HepG2 (cell line): ENCODE data around the gene MRPL58. TPM values are rescaled to one million over a fixed set of nuclear protein-coding genes. Genes with fewer than 3 reads are reported as not detected.

ENCODE experiments used
- ATAC-seq: fragments of 200-7000 bp; cut with Tn5 transposase; 3 replicates; pipeline ENCODE4 v1.9.1; 2020; ENCODE audit warnings: mild to moderate bottlenecking, moderate library complexity
- BruUV-seq: library from RNA; stranded (reverse); fragments of 400-500 nt; replicated peaks from 2 replicates; lab custom pipeline; 2021; lab: Mats Ljungman, UMichigan
- CTCF ChIA-PET: fragments of 300-600 bp; formaldehyde crosslinking; extraction: SDS; loops from one replicate; lab custom pipeline; 2021; ENCODE audit warnings: low total read pairs, inconsistent platforms, low intra/inter-chr PET ratio; lab: Yijun Ruan, JAX
- POLR2A ChIA-PET: fragments of 350-600 bp; sonication (Branson Sonifier 250); formaldehyde crosslinking; loops from one replicate; lab custom pipeline; 2020; ENCODE audit warnings: antibody characterized with exemption, inconsistent platforms; lab: Yijun Ruan, JAX
- DNase-seq: peaks from one replicate; pipeline ENCODE4 v3.0.0-alpha.2; 2015; ENCODE audit warnings: low spot score
- FAIRE-seq: peaks from 3 replicates; lab custom pipeline; 2011; peaks lifted over from hg19 to GRCh38; lab: Jason Lieb, UNC
- H2AFZ ChIP-seq: one replicate; pipeline ENCODE4 v1.6.1; 2011; ENCODE audit warnings: low read length, inconsistent platforms
- H3K27ac ChIP-seq: fragments of 300-600 bp; 3 replicates; pipeline ENCODE4 v1.8.0; 2011; ENCODE audit warnings: mixed run types, mild to moderate bottlenecking, mixed read lengths, low read length, inconsistent platforms; ENCODE audit not compliant: insufficient read depth; ENCODE audit errors: extremely low read length
- H3K27me3 ChIP-seq, 2 experiments: fragments of 200-600 bp in 1 of 2; 2 replicates in 1 of 2; 3 replicates in 1 of 2; pipeline versions ENCODE4 v1.6.0 to v1.8.0; 2011; ENCODE audit warnings: low read length in 2 of 2, mild to moderate bottlenecking in 2 of 2, moderate library complexity in 2 of 2, inconsistent platforms in 1 of 2; ENCODE audit not compliant: insufficient read depth in 2 of 2, control insufficient read depth in 1 of 2
- H3K36me3 ChIP-seq, 2 experiments: fragments of 200-600 bp in 1 of 2; replicated peaks in 1 of 2; 2 replicates in 1 of 2; 3 replicates in 1 of 2; pipeline versions ENCODE4 v1.5.1 to v1.8.0; 2011; ENCODE audit warnings: low read length in 2 of 2, inconsistent platforms in 1 of 2; ENCODE audit not compliant: insufficient read depth in 2 of 2, control insufficient read depth in 1 of 2
- H3K4me1 ChIP-seq: 2 replicates; pipeline ENCODE4 v1.5.1; 2012; ENCODE audit warnings: low read length, inconsistent platforms; ENCODE audit not compliant: insufficient read depth
- H3K4me2 ChIP-seq: 2 replicates; pipeline ENCODE4 v1.6.0; 2011; ENCODE audit warnings: low read depth, low read length, inconsistent platforms
- H3K4me3 ChIP-seq, 3 experiments: fragments of 200-600 bp in 1 of 3; sonication (generic), shearing (Covaris generic) in 1 of 3; replicated peaks in 1 of 3; 2 replicates each; pipeline ENCODE4 v1.5.1; 2011 to 2016; ENCODE audit warnings: low read length in 3 of 3, inconsistent platforms in 2 of 3, low read depth in 2 of 3, mild to moderate bottlenecking in 2 of 3, control low read depth in 1 of 3, mixed read lengths in 1 of 3; ENCODE audit not compliant: insufficient read depth in 1 of 3
- H3K79me2 ChIP-seq: one replicate; pipeline ENCODE4 v1.6.1; 2011; ENCODE audit warnings: low read length, inconsistent platforms; ENCODE audit not compliant: insufficient read depth
- H3K9ac ChIP-seq: 2 replicates; pipeline ENCODE4 v1.6.0; 2011; ENCODE audit warnings: mild to moderate bottlenecking, low read depth, low read length, inconsistent platforms; ENCODE audit not compliant: insufficient read depth
- H3K9me3 ChIP-seq: 2 replicates; pipeline ENCODE4 v1.5.1; 2012; ENCODE audit warnings: mild to moderate bottlenecking, low read length
- H4K20me1 ChIP-seq: 2 replicates; pipeline ENCODE4 v1.6.0; 2011; ENCODE audit warnings: inconsistent platforms, mild to moderate bottlenecking, low read length, moderate library complexity; ENCODE audit not compliant: insufficient read depth
- AHR ChIP-seq: IDR thresholded peaks from 2 replicates; pipeline ENCODE4 v1.6.1; 2018; ENCODE audit warnings: missing genetic modification reagents, missing compliant biosample characterization
- DNMT1 ChIP-seq: sonication (generic); formaldehyde crosslinking; IDR thresholded peaks from 2 replicates; pipeline ENCODE4 v1.5.1; 2020; ENCODE audit warnings: mild to moderate bottlenecking, missing genetic modification reagents
- FIP1L1 ChIP-seq: fragments of 200-400 bp; formaldehyde crosslinking; IDR thresholded peaks from 2 replicates; pipeline ENCODE4 v1.6.1; 2018; ENCODE audit warnings: low read depth, mild to moderate bottlenecking, low read length, moderate library complexity, borderline replicate concordance; ENCODE audit not compliant: insufficient read depth
- FOXP1 ChIP-seq, 2 experiments: fragments of 450-650 bp in 1 of 2; IDR thresholded peaks; 2 replicates each; pipeline ENCODE4 v1.6.1; 2017 to 2018; ENCODE audit warnings: antibody characterized with exemption in 1 of 2
- KLF16 ChIP-seq, 2 experiments: sonication (generic) in 1 of 2; formaldehyde crosslinking in 1 of 2; IDR thresholded peaks; 2 replicates each; pipeline versions ENCODE4 v1.6.1 to v1.8.0; 2016 to 2023; ENCODE audit warnings: missing genetic modification reagents in 2 of 2, missing compliant biosample characterization in 1 of 2
- MZF1 ChIP-seq: sonication (generic); formaldehyde crosslinking; IDR thresholded peaks from 2 replicates; pipeline ENCODE4 v1.8.1; 2023; ENCODE audit warnings: mild to moderate bottlenecking, missing genetic modification reagents, borderline replicate concordance
- NFIC ChIP-seq: IDR thresholded peaks from 2 replicates; pipeline ENCODE4 v1.6.1; 2012; ENCODE audit warnings: mild to moderate bottlenecking, low read length, inconsistent platforms
- NR2F2 ChIP-seq: IDR thresholded peaks from 2 replicates; pipeline ENCODE4 v1.6.1; 2012; ENCODE audit warnings: low read depth, inconsistent platforms, borderline replicate concordance
- PTBP1 ChIP-seq: fragments of 200-400 bp; formaldehyde crosslinking; IDR thresholded peaks from 2 replicates; pipeline ENCODE4 v1.6.1; 2018; ENCODE audit warnings: low read length, low read depth; ENCODE audit not compliant: poor library complexity, severe bottlenecking
- XBP1 ChIP-seq: sonication (generic); formaldehyde crosslinking; IDR thresholded peaks from 2 replicates; pipeline ENCODE4 v1.5.0; 2020; ENCODE audit warnings: missing genetic modification reagents
- ZBTB37 ChIP-seq: sonication (generic); formaldehyde crosslinking; IDR thresholded peaks from 2 replicates; pipeline ENCODE4 v1.4.0; 2020; ENCODE audit warnings: mild to moderate bottlenecking, missing genetic modification reagents
- ZNF333 ChIP-seq: sonication (generic); formaldehyde crosslinking; IDR thresholded peaks from 2 replicates; pipeline ENCODE4 v1.4.0; 2020; ENCODE audit warnings: mild to moderate bottlenecking, missing genetic modification reagents, borderline replicate concordance
- ZNF530 ChIP-seq: sonication (generic); formaldehyde crosslinking; IDR thresholded peaks from 2 replicates; pipeline ENCODE4 v1.5.0; 2020; ENCODE audit warnings: low read depth, mild to moderate bottlenecking, missing genetic modification reagents
- ZSCAN29 ChIP-seq: sonication (generic); formaldehyde crosslinking; conservative IDR thresholded peaks from 2 replicates; pipeline ENCODE4 v1.4.0; 2020; ENCODE audit warnings: mild to moderate bottlenecking, missing genetic modification reagents
- WGBS: methylation state at CpG from one replicate; pipeline ENCODE4 v1.1.6; 2017; ENCODE audit warnings: low lambda C conversion rate; 5-methylcytosine and 5-hydroxymethylcytosine counted together
- in situ Hi-C: cut with HindIII; loops from 2 replicates; pipeline ENCODE4 v1.10.0; 2017; ENCODE audit warnings: low pct_unique_long_range_greater_than_20kb; ENCODE audit not compliant: extremely low pct_ligation_motif_present
- intact Hi-C: fragments of 100-400 bp; cut with micrococcal nuclease; formaldehyde crosslinking; loops from one replicate; pipeline ENCODE4 v1.10.0; 2022; ENCODE audit not compliant: unreplicated experiment
- polyA plus RNA-seq, 8 experiments: library from polyadenylated mRNA; depleted of rRNA in 3 of 8; stranded (reverse) in 7 of 8; unstranded in 1 of 8; fragments of >200 nt; fragmentation: Illumina TruSeq in 4 of 8; extraction: Trizol in 4 of 8; gene quantifications; 2 replicates each; pipeline versions ENCODE4 v1.2.1 to v1.2.3, GENCODE V29; 2011 to 2016; ENCODE audit warnings: low read depth in 4 of 8, missing spikeins in 1 of 8, mixed read lengths in 1 of 8; ENCODE audit not compliant: insufficient read depth in 1 of 8
- total RNA-seq, 5 experiments: library from RNA; depleted of rRNA; stranded (reverse); fragments of >200 nt; fragmentation: Illumina TruSeq; extraction: Trizol; gene quantifications; 2 replicates each; pipeline ENCODE4 v1.2.3, GENCODE V29; 2016; ENCODE audit warnings: low read depth in 1 of 5
- TF ChIP-seq, protein P1 (sequence below): sonication (generic); formaldehyde crosslinking; IDR thresholded peaks from 2 replicates; pipeline ENCODE4 v1.4.0; 2020; ENCODE audit warnings: low read depth, missing genetic modification reagents
- TF ChIP-seq, protein P2 (sequence below): sonication (generic); formaldehyde crosslinking; IDR thresholded peaks from 2 replicates; pipeline ENCODE4 v1.8.0; 2022; ENCODE audit warnings: mild to moderate bottlenecking, missing genetic modification reagents, borderline replicate concordance
- TF ChIP-seq, protein P3 (sequence below): sonication (generic); formaldehyde crosslinking; IDR thresholded peaks from 2 replicates; pipeline ENCODE4 v1.9.0; 2022; ENCODE audit warnings: low read depth, missing genetic modification reagents

Gene MRPL58
- total and polyA plus RNA-seq, 2 of the 13 experiments (the other 11 are each of a cell fraction or from before 2014, with no cell fraction given) = 44.9 to 68.9 TPM

DNA sequence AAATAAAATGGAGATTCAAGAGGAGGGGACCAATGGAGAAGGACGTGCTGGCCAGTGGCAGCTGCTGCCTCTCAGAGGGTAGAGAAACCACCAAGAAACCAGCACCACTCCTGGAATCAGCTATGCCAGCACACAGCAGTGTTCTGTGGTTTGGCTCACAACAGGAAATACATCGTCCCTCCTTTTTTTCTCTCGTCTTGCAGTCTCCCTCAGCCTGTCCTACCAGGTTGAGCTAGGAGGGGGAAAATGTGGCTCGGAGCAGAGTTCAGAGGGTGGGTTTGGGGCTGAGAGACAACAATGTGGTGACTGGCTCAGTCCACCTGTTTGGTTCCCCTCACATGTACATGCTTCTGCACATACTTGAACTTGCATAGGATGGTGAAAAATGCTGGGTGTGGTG, 55.4 kb downstream of the MRPL58 start:
- DNase-seq = no peak
- Histone ChIP-seq H3K4me2 (no peak overlapping the region), H3K4me3 (no peak overlapping the region), H3K27ac (no peak overlapping the region), H3K36me3 (peaks cover 9 to 18% of the 10 kb centered on the region in 2 experiments), H3K27me3 (no peaks in the 10 kb centered on the region), H3K4me1 (peaks cover 20% of the 10 kb centered on the region), H3K9me3 (no peaks in the 10 kb centered on the region), H3K9ac (no peak overlapping the region), H4K20me1 (no peaks in the 10 kb centered on the region), H3K79me2 (no peaks in the 10 kb centered on the region), H2AFZ (no peak overlapping the region)
- ATAC-seq = peak; percentile 21
- CTCF ChIA-PET = no interaction called here
- POLR2A ChIA-PET = interaction anchor here (0.8 kb wide), 1 partner anchor 46 kb away, joined by 3 read pairs; no protein-coding TSS in a partner anchor
- WGBS = 45% methylated on average over 4 of the region's 4 CpGs
- TF ChIP-seq, protein P1, sequence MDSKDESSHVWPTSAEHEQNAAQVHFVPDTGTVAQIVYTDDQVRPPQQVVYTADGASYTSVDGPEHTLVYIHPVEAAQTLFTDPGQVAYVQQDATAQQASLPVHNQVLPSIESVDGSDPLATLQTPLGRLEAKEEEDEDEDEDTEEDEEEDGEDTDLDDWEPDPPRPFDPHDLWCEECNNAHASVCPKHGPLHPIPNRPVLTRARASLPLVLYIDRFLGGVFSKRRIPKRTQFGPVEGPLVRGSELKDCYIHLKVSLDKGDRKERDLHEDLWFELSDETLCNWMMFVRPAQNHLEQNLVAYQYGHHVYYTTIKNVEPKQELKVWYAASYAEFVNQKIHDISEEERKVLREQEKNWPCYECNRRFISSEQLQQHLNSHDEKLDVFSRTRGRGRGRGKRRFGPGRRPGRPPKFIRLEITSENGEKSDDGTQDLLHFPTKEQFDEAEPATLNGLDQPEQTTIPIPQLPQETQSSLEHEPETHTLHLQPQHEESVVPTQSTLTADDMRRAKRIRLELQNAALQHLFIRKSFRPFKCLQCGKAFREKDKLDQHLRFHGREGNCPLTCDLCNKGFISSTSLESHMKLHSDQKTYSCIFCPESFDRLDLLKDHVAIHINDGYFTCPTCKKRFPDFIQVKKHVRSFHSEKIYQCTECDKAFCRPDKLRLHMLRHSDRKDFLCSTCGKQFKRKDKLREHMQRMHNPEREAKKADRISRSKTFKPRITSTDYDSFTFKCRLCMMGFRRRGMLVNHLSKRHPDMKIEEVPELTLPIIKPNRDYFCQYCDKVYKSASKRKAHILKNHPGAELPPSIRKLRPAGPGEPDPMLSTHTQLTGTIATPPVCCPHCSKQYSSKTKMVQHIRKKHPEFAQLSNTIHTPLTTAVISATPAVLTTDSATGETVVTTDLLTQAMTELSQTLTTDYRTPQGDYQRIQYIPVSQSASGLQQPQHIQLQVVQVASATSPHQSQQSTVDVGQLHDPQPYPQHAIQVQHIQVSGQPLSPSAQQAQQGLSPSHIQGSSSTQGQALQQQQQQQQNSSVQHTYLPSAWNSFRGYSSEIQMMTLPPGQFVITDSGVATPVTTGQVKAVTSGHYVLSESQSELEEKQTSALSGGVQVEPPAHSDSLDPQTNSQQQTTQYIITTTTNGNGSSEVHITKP (CRISPR knock-in tag) = no peak
- no peak for TF ChIP-seq ZSCAN29
- no peak for TF ChIP-seq DNMT1 (CRISPR knock-in tag)
- TF ChIP-seq FIP1L1 = no peak
- no peak for TF ChIP-seq PTBP1
- TF ChIP-seq, protein P2, sequence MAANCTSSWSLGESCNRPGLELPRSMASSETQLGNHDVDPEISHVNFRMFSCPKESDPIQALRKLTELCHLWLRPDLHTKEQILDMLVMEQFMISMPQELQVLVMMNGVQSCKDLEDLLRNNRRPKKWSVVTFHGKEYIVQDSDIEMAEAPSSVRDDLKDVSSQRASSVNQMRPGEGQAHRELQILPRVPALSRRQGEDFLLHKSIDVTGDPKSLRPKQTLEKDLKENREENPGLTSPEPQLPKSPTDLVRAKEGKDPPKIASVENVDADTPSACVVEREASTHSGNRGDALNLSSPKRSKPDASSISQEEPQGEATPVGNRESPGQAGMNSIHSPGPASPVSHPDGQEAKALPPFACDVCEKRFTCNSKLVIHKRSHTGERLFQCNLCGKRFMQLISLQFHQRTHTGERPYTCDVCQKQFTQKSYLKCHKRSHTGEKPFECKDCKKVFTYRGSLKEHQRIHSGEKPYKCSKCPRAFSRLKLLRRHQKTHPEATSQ (CRISPR knock-in tag) = no peak
- TF ChIP-seq NR2F2 = no peak
- TF ChIP-seq ZNF333 (CRISPR knock-in tag) = no peak
- no peak for TF ChIP-seq ZBTB37
- no peak for TF ChIP-seq MZF1 (CRISPR knock-in tag)
- TF ChIP-seq FOXP1 (IDR thresholded peaks at IDR 0.05) = no peak
- TF ChIP-seq FOXP1 (CRISPR knock-in tag; IDR thresholded peaks at IDR 0.05) = no peak
- TF ChIP-seq KLF16 (CRISPR knock-in tag; IDR thresholded peaks at IDR 0.05) = no peak
- TF ChIP-seq, protein P3, sequence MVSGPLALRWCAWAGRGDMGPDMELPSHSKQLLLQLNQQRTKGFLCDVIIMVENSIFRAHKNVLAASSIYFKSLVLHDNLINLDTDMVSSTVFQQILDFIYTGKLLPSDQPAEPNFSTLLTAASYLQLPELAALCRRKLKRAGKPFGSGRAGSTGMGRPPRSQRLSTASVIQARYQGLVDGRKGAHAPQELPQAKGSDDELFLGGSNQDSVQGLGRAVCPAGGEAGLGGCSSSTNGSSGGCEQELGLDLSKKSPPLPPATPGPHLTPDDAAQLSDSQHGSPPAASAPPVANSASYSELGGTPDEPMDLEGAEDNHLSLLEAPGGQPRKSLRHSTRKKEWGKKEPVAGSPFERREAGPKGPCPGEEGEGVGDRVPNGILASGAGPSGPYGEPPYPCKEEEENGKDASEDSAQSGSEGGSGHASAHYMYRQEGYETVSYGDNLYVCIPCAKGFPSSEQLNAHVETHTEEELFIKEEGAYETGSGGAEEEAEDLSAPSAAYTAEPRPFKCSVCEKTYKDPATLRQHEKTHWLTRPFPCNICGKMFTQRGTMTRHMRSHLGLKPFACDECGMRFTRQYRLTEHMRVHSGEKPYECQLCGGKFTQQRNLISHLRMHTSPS (CRISPR knock-in tag) = no peak
- TF ChIP-seq NFIC = no peak
- no peak for TF ChIP-seq XBP1 (CRISPR knock-in tag)
- no peak for TF ChIP-seq ZNF530 (CRISPR knock-in tag)
- no peak for TF ChIP-seq AHR (CRISPR knock-in tag)
- intact Hi-C loops = loop anchor here (1.0 kb wide), 1 partner anchor 44 kb away; no protein-coding TSS in a partner anchor
- in situ Hi-C loops = no loop called here
- BruUV-seq = no TSS peak
- FAIRE-seq = no peak
